HEK293 (cell line): Measurements from ENCODE around the gene PPM1N.

Experiments
- CTCF ChIA-PET: fragments of 350-600 bp; formaldehyde crosslinking; extraction: SDS; loops from one replicate; lab custom pipeline; 2021; ENCODE audit warnings: antibody characterized with exemption; lab: Yijun Ruan, JAX
- POLR2A ChIA-PET: fragments of 300-600 bp; formaldehyde crosslinking; extraction: SDS; loops from one replicate; lab custom pipeline; 2020; ENCODE audit warnings: antibody characterized with exemption, inconsistent platforms; lab: Yijun Ruan, JAX
- H3K27ac ChIP-seq: fragments of 200-500 bp; sonication (Bioruptor generic); 2 replicates; pipeline ENCODE4 v1.5.1; 2014; ENCODE audit warnings: low read depth, low read length, control low read depth, inconsistent platforms; ENCODE audit errors: extremely low read depth
- H3K36me3 ChIP-seq, 2 experiments: fragments of 200-500 bp in 1 of 2; sonication (Bioruptor generic) in 1 of 2; 1 replicate in 1 of 2; 2 replicates in 1 of 2; pipeline ENCODE4 v1.5.1; 2014 to 2017; ENCODE audit warnings: inconsistent platforms in 2 of 2, low read length in 2 of 2; ENCODE audit not compliant: control insufficient read depth in 2 of 2, insufficient read depth in 1 of 2
- H3K4me1 ChIP-seq: fragments of 200-500 bp; sonication (Bioruptor generic); 2 replicates; pipeline ENCODE4 v1.5.1; 2014; ENCODE audit warnings: mild to moderate bottlenecking, low read length, inconsistent platforms; ENCODE audit not compliant: control insufficient read depth, insufficient read depth
- H3K4me3 ChIP-seq: 2 replicates; pipeline ENCODE4 v1.5.1; 2011; ENCODE audit warnings: low read depth, mild to moderate bottlenecking, control low read depth, low read length, moderate library complexity
- H3K9me3 ChIP-seq: fragments of 200-500 bp; sonication (Bioruptor generic); 2 replicates; pipeline ENCODE4 v1.5.1; 2014; ENCODE audit warnings: low read depth, low read length, inconsistent platforms; ENCODE audit not compliant: control insufficient read depth, insufficient read depth
- BCL11B ChIP-seq: fragments of 450-650 bp; formaldehyde crosslinking; IDR thresholded peaks from 2 replicates; pipeline ENCODE4 v1.5.1; 2016; ENCODE audit warnings: low read depth, missing biosample characterization, missing genetic modification characterization
- FEZF1 ChIP-seq: fragments of 450-650 bp; formaldehyde crosslinking; IDR thresholded peaks from 2 replicates; pipeline ENCODE4 v1.5.1; 2016; ENCODE audit warnings: missing biosample characterization, missing genetic modification characterization
- KLF7 ChIP-seq: fragments of 450-650 bp; formaldehyde crosslinking; IDR thresholded peaks from 2 replicates; pipeline ENCODE4 v1.5.1; 2016; ENCODE audit warnings: missing biosample characterization, missing genetic modification characterization, borderline replicate concordance
- SETDB1 ChIP-seq: IDR thresholded peaks from one replicate; pipeline ENCODE4 v1.6.1; 2017; ENCODE audit warnings: mild to moderate bottlenecking, low read length, moderate library complexity, mixed read lengths; ENCODE audit not compliant: insufficient read length
- TCF7L2 ChIP-seq: IDR thresholded peaks from 2 replicates; pipeline ENCODE4 v1.6.1; 2011; ENCODE audit warnings: low read depth, mild to moderate bottlenecking, inconsistent platforms, low read length, moderate library complexity, borderline replicate concordance
- WT1 ChIP-seq: fragments of 450-650 bp; formaldehyde crosslinking; IDR thresholded peaks from 2 replicates; pipeline ENCODE4 v1.5.1; 2016; ENCODE audit warnings: missing biosample characterization, missing genetic modification characterization
- ZEB2 ChIP-seq: fragments of 450-650 bp; formaldehyde crosslinking; IDR thresholded peaks from 2 replicates; pipeline ENCODE4 v1.5.1; 2016; ENCODE audit warnings: missing biosample characterization, missing genetic modification characterization
- ZFP69B ChIP-seq: fragments of 450-650 bp; formaldehyde crosslinking; IDR thresholded peaks from 2 replicates; pipeline ENCODE4 v1.5.1; 2016; ENCODE audit warnings: missing biosample characterization, missing genetic modification characterization
- ZIC2 ChIP-seq: fragments of 450-650 bp; formaldehyde crosslinking; IDR thresholded peaks from 2 replicates; pipeline ENCODE4 v1.5.1; 2016; ENCODE audit warnings: missing biosample characterization, missing genetic modification characterization
- ZNF121 ChIP-seq: fragments of 450-650 bp; formaldehyde crosslinking; IDR thresholded peaks from 2 replicates; pipeline ENCODE4 v1.5.1; 2016; ENCODE audit warnings: missing biosample characterization, missing genetic modification characterization
- ZNF138 ChIP-seq: fragments of 450-650 bp; formaldehyde crosslinking; IDR thresholded peaks from 2 replicates; pipeline ENCODE4 v1.5.1; 2016; ENCODE audit warnings: missing biosample characterization, missing genetic modification characterization, borderline replicate concordance
- ZNF16 ChIP-seq: fragments of 450-650 bp; formaldehyde crosslinking; IDR thresholded peaks from 2 replicates; pipeline ENCODE4 v1.5.1; 2016; ENCODE audit warnings: low read depth, missing biosample characterization, missing genetic modification characterization
- ZNF302 ChIP-seq: fragments of 450-650 bp; formaldehyde crosslinking; IDR thresholded peaks from 2 replicates; pipeline ENCODE4 v1.5.1; 2016; ENCODE audit warnings: missing biosample characterization, missing genetic modification characterization, low read depth
- ZNF391 ChIP-seq: fragments of 450-650 bp; formaldehyde crosslinking; IDR thresholded peaks from 2 replicates; pipeline ENCODE4 v1.5.1; 2016; ENCODE audit warnings: low read depth, missing biosample characterization, missing genetic modification characterization, borderline replicate concordance
- ZNF394 ChIP-seq: fragments of 450-650 bp; formaldehyde crosslinking; IDR thresholded peaks from 2 replicates; pipeline ENCODE4 v1.5.1; 2016; ENCODE audit warnings: missing biosample characterization, missing genetic modification characterization, mild to moderate bottlenecking, moderate library complexity, borderline replicate concordance
- ZNF530 ChIP-seq: fragments of 450-650 bp; formaldehyde crosslinking; IDR thresholded peaks from 2 replicates; pipeline ENCODE4 v1.5.1; 2016; ENCODE audit warnings: low read depth, missing biosample characterization, missing genetic modification characterization
- ZNF549 ChIP-seq: fragments of 450-650 bp; IDR thresholded peaks from 2 replicates; pipeline ENCODE4 v1.5.1; 2018; ENCODE audit warnings: missing biosample characterization, missing genetic modification characterization, mild to moderate bottlenecking, inconsistent platforms, moderate library complexity
- ZNF596 ChIP-seq: fragments of 450-650 bp; IDR thresholded peaks from 2 replicates; pipeline ENCODE4 v1.5.0; 2018; ENCODE audit warnings: missing biosample characterization, mild to moderate bottlenecking, missing genetic modification characterization, moderate library complexity
- ZNF621 ChIP-seq: fragments of 450-650 bp; formaldehyde crosslinking; IDR thresholded peaks from 2 replicates; pipeline ENCODE4 v1.5.1; 2017; ENCODE audit warnings: missing biosample characterization, missing genetic modification characterization
- ZNF654 ChIP-seq: fragments of 450-650 bp; formaldehyde crosslinking; IDR thresholded peaks from 2 replicates; pipeline ENCODE4 v1.5.1; 2016; ENCODE audit warnings: low read depth, missing biosample characterization, missing genetic modification characterization
- ZNF791 ChIP-seq: fragments of 450-650 bp; formaldehyde crosslinking; IDR thresholded peaks from 2 replicates; pipeline ENCODE4 v1.5.1; 2016; ENCODE audit warnings: missing biosample characterization, missing genetic modification characterization
- TF ChIP-seq, protein P1 (sequence below): fragments of 450-650 bp; IDR thresholded peaks from 2 replicates; pipeline ENCODE4 v1.5.1; 2018; ENCODE audit warnings: missing biosample characterization, mild to moderate bottlenecking, missing genetic modification characterization
- TF ChIP-seq, protein P2 (sequence below): fragments of 450-650 bp; formaldehyde crosslinking; IDR thresholded peaks from 2 replicates; pipeline ENCODE4 v1.5.1; 2016; ENCODE audit warnings: missing biosample characterization, missing genetic modification characterization
- TF ChIP-seq, protein P3 (sequence below): fragments of 450-650 bp; formaldehyde crosslinking; IDR thresholded peaks from 2 replicates; pipeline ENCODE4 v1.5.1; 2016; ENCODE audit warnings: missing biosample characterization, missing genetic modification characterization
- TF ChIP-seq, protein P4 (sequence below): fragments of 450-650 bp; formaldehyde crosslinking; IDR thresholded peaks from 2 replicates; pipeline ENCODE4 v1.5.1; 2016; ENCODE audit warnings: missing biosample characterization, missing genetic modification characterization
- TF ChIP-seq, protein P5 (sequence below): fragments of 450-650 bp; formaldehyde crosslinking; IDR thresholded peaks from 2 replicates; pipeline ENCODE4 v1.5.1; 2016; ENCODE audit warnings: missing biosample characterization, missing genetic modification characterization, low read depth
- TF ChIP-seq, protein P6 (sequence below): fragments of 450-650 bp; formaldehyde crosslinking; IDR thresholded peaks from 2 replicates; pipeline ENCODE4 v1.5.1; 2016; ENCODE audit warnings: missing biosample characterization, missing genetic modification characterization

PPM1N gene

DNA sequence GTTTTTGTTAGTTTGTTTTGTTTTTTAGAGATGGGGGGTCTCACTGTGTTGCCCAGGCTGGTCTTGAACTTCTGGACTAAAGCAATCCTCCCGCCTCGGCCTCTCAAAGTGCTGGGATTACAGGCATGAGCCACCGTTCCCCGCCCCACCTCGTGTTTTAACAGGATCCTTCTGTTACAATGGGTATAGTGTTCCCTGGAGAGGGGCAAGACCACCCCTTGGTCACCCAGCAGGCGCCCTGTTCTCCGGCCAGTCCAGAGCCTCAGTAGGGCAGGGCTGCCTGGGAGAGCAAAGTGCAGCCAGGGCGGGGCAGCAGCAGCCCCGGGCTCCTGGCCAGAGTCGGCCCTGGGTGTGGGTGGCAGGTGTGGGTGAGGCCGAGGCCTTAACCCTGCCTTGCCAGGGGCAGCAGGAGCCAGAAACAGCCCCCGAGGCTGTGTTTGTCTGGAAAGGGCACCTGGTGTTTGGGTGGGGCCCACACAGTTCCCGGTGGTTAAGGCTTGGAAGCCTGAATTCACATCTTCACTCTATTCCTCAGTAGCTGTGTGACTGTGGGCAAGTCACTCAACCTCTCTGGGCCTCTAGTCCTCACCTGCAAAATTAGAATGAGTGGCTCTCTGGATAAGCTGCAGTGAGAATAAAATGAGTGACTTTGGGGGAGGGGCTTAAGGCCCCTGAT, 16.3 kb downstream of the PPM1N start:
- Histone ChIP-seq H3K27ac (no peak overlapping the region), H3K9me3 (no peaks in the 10 kb centered on the region), H3K36me3 (peaks cover 0 to 14% of the 10 kb centered on the region in 2 experiments; a peak in 2 of 3 replicates), H3K4me1 (peaks cover 3% of the 10 kb centered on the region), H3K4me3 (no peak overlapping the region)
- POLR2A ChIA-PET = interaction anchor here (1.2 kb wide), 1 partner anchor 255 kb away, joined by 3 read pairs; the partner anchor contains the start of gene SIX5
- CTCF ChIA-PET = no interaction called here
- TF ChIP-seq ZNF530 = no peak
- no peak for TF ChIP-seq ZEB2 (tag by site-specific recombination)
- no peak for TF ChIP-seq FEZF1 (tag by site-specific recombination)
- TF ChIP-seq, protein P1, sequence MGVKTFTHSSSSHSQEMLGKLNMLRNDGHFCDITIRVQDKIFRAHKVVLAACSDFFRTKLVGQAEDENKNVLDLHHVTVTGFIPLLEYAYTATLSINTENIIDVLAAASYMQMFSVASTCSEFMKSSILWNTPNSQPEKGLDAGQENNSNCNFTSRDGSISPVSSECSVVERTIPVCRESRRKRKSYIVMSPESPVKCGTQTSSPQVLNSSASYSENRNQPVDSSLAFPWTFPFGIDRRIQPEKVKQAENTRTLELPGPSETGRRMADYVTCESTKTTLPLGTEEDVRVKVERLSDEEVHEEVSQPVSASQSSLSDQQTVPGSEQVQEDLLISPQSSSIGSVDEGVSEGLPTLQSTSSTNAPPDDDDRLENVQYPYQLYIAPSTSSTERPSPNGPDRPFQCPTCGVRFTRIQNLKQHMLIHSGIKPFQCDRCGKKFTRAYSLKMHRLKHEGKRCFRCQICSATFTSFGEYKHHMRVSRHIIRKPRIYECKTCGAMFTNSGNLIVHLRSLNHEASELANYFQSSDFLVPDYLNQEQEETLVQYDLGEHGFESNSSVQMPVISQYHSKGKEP = no peak
- no peak for TF ChIP-seq ZNF654
- TF ChIP-seq, protein P2, sequence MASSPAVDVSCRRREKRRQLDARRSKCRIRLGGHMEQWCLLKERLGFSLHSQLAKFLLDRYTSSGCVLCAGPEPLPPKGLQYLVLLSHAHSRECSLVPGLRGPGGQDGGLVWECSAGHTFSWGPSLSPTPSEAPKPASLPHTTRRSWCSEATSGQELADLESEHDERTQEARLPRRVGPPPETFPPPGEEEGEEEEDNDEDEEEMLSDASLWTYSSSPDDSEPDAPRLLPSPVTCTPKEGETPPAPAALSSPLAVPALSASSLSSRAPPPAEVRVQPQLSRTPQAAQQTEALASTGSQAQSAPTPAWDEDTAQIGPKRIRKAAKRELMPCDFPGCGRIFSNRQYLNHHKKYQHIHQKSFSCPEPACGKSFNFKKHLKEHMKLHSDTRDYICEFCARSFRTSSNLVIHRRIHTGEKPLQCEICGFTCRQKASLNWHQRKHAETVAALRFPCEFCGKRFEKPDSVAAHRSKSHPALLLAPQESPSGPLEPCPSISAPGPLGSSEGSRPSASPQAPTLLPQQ = peak; percentile 60
- peak; percentile 63; the same call in 1 of the 2 replicates for TF ChIP-seq ZNF121 (tag by site-specific recombination)
- TF ChIP-seq, protein P3, sequence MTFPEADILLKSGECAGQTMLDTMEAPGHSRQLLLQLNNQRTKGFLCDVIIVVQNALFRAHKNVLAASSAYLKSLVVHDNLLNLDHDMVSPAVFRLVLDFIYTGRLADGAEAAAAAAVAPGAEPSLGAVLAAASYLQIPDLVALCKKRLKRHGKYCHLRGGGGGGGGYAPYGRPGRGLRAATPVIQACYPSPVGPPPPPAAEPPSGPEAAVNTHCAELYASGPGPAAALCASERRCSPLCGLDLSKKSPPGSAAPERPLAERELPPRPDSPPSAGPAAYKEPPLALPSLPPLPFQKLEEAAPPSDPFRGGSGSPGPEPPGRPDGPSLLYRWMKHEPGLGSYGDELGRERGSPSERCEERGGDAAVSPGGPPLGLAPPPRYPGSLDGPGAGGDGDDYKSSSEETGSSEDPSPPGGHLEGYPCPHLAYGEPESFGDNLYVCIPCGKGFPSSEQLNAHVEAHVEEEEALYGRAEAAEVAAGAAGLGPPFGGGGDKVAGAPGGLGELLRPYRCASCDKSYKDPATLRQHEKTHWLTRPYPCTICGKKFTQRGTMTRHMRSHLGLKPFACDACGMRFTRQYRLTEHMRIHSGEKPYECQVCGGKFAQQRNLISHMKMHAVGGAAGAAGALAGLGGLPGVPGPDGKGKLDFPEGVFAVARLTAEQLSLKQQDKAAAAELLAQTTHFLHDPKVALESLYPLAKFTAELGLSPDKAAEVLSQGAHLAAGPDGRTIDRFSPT (tag by site-specific recombination) = no peak
- no peak for TF ChIP-seq KLF7 (tag by site-specific recombination)
- no peak for TF ChIP-seq TCF7L2
- TF ChIP-seq SETDB1 = no peak
- TF ChIP-seq ZNF394 (tag by site-specific recombination) = no peak
- TF ChIP-seq WT1 (tag by site-specific recombination) = no peak
- TF ChIP-seq ZFP69B (tag by site-specific recombination) = peak; percentile 54; the same call in 1 of the 2 replicates
- no peak for TF ChIP-seq ZNF549
- no peak for TF ChIP-seq ZNF621 (tag by site-specific recombination)
- TF ChIP-seq ZNF138 = no peak
- TF ChIP-seq ZIC2 (tag by site-specific recombination) = no peak
- TF ChIP-seq, protein P4, sequence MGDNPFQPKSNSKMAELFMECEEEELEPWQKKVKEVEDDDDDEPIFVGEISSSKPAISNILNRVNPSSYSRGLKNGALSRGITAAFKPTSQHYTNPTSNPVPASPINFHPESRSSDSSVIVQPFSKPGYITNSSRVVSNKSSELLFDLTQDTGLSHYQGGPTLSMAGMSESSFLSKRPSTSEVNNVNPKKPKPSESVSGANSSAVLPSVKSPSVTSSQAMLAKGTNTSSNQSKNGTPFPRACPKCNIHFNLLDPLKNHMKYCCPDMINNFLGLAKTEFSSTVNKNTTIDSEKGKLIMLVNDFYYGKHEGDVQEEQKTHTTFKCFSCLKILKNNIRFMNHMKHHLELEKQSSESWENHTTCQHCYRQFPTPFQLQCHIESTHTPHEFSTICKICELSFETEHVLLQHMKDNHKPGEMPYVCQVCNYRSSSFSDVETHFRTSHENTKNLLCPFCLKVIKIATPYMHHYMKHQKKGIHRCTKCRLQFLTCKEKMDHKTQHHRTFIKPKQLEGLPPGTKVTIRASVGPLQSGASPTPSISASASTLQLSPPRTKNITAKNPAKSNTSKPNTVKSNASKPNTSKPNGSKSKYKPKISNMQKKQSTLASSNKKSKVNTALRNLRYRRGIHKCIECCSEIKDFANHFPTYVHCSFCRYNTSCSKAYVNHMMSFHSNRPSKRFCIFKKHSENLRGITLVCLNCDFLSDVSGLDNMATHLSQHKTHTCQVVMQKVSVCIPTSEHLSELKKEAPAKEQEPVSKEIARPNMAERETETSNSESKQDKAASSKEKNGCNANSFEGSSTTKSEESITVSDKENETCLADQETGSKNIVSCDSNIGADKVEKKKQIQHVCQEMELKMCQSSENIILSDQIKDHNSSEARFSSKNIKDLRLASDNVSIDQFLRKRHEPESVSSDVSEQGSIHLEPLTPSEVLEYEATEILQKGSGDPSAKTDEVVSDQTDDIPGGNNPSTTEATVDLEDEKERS (tag by site-specific recombination) = no peak
- TF ChIP-seq ZNF791 (tag by site-specific recombination) = no peak
- TF ChIP-seq ZNF596 (tag by site-specific recombination) = no peak
- TF ChIP-seq, protein P5, sequence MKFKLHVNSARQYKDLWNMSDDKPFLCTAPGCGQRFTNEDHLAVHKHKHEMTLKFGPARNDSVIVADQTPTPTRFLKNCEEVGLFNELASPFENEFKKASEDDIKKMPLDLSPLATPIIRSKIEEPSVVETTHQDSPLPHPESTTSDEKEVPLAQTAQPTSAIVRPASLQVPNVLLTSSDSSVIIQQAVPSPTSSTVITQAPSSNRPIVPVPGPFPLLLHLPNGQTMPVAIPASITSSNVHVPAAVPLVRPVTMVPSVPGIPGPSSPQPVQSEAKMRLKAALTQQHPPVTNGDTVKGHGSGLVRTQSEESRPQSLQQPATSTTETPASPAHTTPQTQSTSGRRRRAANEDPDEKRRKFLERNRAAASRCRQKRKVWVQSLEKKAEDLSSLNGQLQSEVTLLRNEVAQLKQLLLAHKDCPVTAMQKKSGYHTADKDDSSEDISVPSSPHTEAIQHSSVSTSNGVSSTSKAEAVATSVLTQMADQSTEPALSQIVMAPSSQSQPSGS = no peak
- no peak for TF ChIP-seq ZNF16
- no peak for TF ChIP-seq ZNF391 (tag by site-specific recombination)
- TF ChIP-seq BCL11B (tag by site-specific recombination) = no peak
- no peak for TF ChIP-seq ZNF302 (tag by site-specific recombination)
- TF ChIP-seq, protein P6, sequence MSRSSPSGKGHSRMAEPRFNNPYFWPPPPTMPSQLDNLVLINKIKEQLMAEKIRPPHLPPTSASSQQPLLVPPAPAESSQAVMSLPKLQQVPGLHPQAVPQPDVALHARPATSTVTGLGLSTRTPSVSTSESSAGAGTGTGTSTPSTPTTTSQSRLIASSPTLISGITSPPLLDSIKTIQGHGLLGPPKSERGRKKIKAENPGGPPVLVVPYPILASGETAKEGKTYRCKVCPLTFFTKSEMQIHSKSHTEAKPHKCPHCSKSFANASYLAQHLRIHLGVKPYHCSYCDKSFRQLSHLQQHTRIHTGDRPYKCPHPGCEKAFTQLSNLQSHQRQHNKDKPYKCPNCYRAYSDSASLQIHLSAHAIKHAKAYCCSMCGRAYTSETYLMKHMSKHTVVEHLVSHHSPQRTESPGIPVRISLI (tag by site-specific recombination) = no peak
